Mesothelial cell of epicardium (in vitro differentiated cells): ENCODE measurements around the gene MMD. TPM values are rescaled to one million over a fixed set of nuclear protein-coding genes. Genes with fewer than 3 reads are reported as not detected.

Experiments used
- DNase-seq, 2 experiments: peaks; one replicate each; pipeline ENCODE4 v3.0.0; 2021; ENCODE audit warnings: low spot score in 2 of 2; ENCODE audit not compliant: unreplicated experiment in 2 of 2
- H3K27ac Mint-ChIP-seq: 2 replicates; pipeline ENCODE4 v1.8.0; 2021; ENCODE audit warnings: mixed read lengths
- H3K27me3 Mint-ChIP-seq: 2 replicates; pipeline ENCODE4 v1.8.0; 2021; ENCODE audit warnings: low read depth, mixed read lengths
- H3K36me3 Mint-ChIP-seq: 2 replicates; pipeline ENCODE4 v1.8.0; 2021; ENCODE audit warnings: mixed read lengths
- H3K4me1 Mint-ChIP-seq: 2 replicates; pipeline ENCODE4 v1.8.0; 2021; ENCODE audit warnings: mixed read lengths
- H3K4me3 Mint-ChIP-seq: 2 replicates; pipeline ENCODE4 v1.8.0; 2021; ENCODE audit warnings: mild to moderate bottlenecking, moderate library complexity, mixed read lengths
- H3K9me3 Mint-ChIP-seq: 2 replicates; pipeline ENCODE4 v1.8.0; 2021; ENCODE audit warnings: mixed read lengths
- total RNA-seq: library from RNA; stranded (reverse); gene quantifications from 3 replicates; pipeline ENCODE4 v1.2.1, GENCODE V29; 2021
- TF ChIP-seq, protein P1 (sequence below): fragments of 200-600 bp; sonication (generic); IDR thresholded peaks from one replicate; pipeline ENCODE4 v1.5.0; 2021; ENCODE audit warnings: antibody characterized with exemption; ENCODE audit not compliant: unreplicated experiment

MMD gene
- total RNA-seq, 1 donor from 2014 or later: 36.6 TPM

DNA sequence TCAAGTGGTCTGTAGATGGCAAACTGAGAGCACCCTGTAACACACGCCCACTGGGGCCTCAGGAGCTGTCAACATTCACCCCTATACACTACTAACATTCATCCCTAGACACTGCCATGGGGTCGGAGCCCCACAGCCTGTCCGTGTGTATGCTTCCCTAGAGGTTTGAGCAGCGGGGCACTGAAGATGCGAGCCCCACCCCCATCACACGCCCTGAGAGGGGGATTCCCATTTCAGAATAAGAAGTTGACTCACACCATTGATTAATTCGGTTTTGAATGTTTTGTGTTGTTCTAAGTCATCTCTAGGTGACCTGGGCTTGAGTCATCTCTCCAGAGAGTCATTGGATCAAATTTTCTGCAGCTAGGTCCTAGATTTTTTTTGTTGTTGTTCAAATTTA lies 37.3 kb upstream of the MMD start:
- no peaks in the 10 kb centered on the region for H3K27me3 Mint-ChIP-seq
- no peaks in the 10 kb centered on the region for H3K9me3 Mint-ChIP-seq
- peaks cover 36% of the 10 kb centered on the region for H3K4me1 Mint-ChIP-seq
- TF ChIP-seq, protein P1, sequence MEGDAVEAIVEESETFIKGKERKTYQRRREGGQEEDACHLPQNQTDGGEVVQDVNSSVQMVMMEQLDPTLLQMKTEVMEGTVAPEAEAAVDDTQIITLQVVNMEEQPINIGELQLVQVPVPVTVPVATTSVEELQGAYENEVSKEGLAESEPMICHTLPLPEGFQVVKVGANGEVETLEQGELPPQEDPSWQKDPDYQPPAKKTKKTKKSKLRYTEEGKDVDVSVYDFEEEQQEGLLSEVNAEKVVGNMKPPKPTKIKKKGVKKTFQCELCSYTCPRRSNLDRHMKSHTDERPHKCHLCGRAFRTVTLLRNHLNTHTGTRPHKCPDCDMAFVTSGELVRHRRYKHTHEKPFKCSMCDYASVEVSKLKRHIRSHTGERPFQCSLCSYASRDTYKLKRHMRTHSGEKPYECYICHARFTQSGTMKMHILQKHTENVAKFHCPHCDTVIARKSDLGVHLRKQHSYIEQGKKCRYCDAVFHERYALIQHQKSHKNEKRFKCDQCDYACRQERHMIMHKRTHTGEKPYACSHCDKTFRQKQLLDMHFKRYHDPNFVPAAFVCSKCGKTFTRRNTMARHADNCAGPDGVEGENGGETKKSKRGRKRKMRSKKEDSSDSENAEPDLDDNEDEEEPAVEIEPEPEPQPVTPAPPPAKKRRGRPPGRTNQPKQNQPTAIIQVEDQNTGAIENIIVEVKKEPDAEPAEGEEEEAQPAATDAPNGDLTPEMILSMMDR: no peak
- H3K36me3 Mint-ChIP-seq: no peaks in the 10 kb centered on the region
- no peak overlapping the region for H3K27ac Mint-ChIP-seq
- DNase-seq: no peak
- H3K4me3 Mint-ChIP-seq: no peak overlapping the region

DNA sequence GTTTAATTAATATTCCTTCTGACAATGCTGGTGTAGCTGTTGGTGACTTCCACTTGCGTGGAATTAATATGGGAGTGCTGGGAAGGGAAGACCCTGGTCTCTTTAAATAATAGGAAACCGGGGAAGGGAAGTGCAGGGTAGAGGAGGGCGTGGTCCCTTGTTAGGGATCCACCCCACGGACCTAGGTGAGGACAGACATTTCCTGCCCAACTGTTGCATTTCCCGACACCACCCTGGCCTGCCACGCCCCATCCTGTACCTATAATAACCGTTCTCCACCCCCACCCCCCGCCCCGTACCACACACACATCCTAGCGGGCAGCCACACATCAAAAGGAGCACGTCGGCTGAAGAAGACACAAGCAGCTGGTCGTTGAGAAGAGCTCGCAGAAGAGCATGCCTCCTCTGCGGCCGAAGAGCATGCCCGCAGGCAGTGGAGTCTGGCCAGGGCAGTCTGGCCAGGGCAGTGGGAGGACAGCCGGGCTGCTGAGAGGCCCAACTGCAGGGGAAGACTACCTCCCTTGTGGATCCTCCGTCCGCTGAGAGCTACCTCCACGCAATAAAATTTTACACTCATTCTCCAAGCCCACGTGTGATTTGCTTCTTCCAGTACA lies 36.8 kb upstream of the MMD start:
- no peaks in the 10 kb centered on the region for H3K9me3 Mint-ChIP-seq
- H3K27ac Mint-ChIP-seq: no peak overlapping the region
- peaks cover 41% of the 10 kb centered on the region for H3K4me1 Mint-ChIP-seq
- TF ChIP-seq, protein P1: no peak
- no peak for DNase-seq
- no peak overlapping the region for H3K4me3 Mint-ChIP-seq
- no peaks in the 10 kb centered on the region for H3K27me3 Mint-ChIP-seq
- no peaks in the 10 kb centered on the region for H3K36me3 Mint-ChIP-seq

DNA sequence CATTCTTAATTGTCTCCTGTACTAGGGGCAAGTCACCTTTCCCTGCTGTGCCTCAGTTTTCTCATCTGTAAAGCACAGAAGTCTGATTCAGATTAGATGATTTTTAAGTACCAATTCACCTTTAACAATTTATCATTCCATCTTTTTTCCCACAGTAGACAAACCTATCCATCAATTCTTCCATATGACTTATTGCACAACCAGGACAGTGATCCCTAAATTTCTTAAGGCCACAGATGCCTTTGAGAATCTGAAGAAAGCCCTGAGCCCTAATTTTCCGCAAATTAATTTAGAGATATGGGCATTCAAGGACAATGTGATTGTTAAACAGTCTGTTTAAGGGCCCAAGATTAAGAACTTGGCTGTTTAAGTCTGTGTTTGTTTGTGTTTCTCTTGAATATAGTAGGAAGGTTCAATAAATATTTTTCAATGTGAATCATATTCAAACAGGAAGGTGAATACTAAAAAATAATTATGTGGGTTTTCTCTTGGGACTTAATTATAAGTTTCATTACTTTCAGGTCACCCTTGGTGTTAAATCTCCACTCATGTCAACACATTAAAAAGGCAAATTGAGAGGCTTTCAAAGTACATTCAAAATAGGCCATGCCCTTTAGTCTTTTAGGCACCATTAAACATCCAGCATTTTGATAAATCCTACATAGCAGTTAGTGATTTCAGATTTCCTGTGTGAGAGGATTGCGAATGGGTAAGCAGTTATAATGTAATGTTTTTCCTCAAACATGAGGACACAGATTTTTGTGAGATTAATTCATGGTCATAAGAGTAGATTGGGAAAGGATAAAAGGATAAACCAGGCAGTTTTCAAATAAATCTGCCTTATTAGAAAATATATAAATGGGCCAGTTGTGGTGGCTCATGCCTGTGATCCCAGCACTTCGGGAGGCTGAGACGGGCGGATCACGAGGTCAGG lies 34.9 kb upstream of the MMD start:
- no peak overlapping the region for H3K4me3 Mint-ChIP-seq
- H3K4me1 Mint-ChIP-seq: peaks cover 47% of the 10 kb centered on the region
- peak overlapping the region; percentile 19 for H3K27ac Mint-ChIP-seq
- no peak for DNase-seq
- TF ChIP-seq, protein P1: no peak
- no peaks in the 10 kb centered on the region for H3K9me3 Mint-ChIP-seq
- H3K27me3 Mint-ChIP-seq: no peaks in the 10 kb centered on the region
- no peaks in the 10 kb centered on the region for H3K36me3 Mint-ChIP-seq

DNA sequence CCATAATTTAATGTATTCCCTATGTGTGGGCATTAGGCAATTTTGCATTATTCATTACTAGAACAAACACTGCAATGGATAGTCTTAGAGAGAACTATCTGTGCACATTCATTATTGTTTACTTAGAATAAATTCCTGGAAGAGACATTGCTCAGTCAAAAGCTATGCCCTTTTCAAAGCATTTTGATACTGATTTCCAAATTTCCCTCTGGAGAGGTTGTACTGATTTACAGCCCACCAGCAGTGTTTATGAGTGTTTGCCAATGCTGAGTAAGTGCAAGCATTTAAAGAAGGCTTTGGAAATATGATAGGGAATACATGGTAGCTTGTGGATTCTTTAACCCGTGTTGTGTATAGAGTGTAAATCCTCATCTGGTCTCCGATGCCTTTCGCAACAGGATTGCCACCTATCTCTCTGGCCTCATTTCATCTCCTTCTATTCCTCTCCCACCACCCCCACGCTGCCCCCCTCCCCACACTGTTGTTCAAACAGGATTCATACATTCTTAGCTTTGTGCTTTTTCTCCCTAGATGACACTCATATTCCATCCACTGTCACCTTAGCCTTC lies 33.4 kb upstream of the MMD start:
- peak overlapping the region; percentile 90 for H3K27ac Mint-ChIP-seq
- H3K4me1 Mint-ChIP-seq: peaks cover 57% of the 10 kb centered on the region
- no peaks in the 10 kb centered on the region for H3K27me3 Mint-ChIP-seq
- TF ChIP-seq, protein P1: no peak
- no peaks in the 10 kb centered on the region for H3K9me3 Mint-ChIP-seq
- H3K4me3 Mint-ChIP-seq: no peak overlapping the region
- H3K36me3 Mint-ChIP-seq: no peaks in the 10 kb centered on the region
- DNase-seq: no peak

DNA sequence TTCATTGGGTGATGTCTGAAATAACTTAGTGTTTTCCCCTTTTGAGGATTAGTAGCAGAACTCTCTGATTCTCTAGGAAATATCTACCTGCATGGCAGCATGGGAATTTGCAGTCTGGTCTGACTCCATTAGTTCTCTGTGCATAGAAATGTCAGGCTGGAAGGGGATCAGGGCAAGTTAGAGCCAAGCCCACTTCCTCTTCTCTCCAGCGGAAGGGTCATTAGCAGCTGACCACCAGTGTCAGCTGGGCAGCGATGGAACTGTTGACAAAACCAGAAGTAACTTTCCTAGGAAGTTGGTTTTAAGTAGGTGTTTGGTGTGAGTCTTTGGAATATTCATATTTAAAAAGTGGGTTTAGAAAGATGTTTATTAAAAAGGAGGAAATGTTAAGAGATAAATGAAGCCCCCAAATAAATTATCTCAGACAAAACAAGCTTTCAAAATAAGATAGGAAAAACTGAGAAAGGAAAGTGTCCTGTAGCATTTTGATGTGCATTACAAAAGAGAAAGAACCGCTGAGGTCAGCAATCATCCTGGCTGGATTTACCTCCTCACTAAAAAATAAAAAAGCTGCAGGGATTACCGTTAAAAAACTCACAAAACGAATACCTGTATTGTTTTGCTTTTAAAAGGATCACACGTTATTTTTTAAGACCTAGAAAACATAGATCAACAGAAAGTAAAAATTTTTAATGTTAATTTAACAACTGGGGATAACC lies 32.4 kb upstream of the MMD start:
- no peak for DNase-seq
- TF ChIP-seq, protein P1: no peak
- H3K27ac Mint-ChIP-seq: peak overlapping the region; percentile 88

More for the DNA sequence above, 32.4 kb upstream of the MMD start:
- Mint-ChIP-seq H3K4me1 (peaks cover 66% of the 10 kb centered on the region), H3K4me3 (no peak overlapping the region), H3K9me3 (no peaks in the 10 kb centered on the region), H3K36me3 (no peaks in the 10 kb centered on the region), H3K27me3 (no peaks in the 10 kb centered on the region)
